Measurements from ENCODE around the gene SMIM35. TPM values are rescaled to one million over a fixed set of nuclear protein-coding genes. Genes with fewer than 3 reads are reported as not detected.

SMIM35 gene
- total and polyA plus RNA-seq, 2 of the 13 experiments (the other 11 are each of a cell fraction or from before 2014, with no cell fraction given) = not detected

DNA sequence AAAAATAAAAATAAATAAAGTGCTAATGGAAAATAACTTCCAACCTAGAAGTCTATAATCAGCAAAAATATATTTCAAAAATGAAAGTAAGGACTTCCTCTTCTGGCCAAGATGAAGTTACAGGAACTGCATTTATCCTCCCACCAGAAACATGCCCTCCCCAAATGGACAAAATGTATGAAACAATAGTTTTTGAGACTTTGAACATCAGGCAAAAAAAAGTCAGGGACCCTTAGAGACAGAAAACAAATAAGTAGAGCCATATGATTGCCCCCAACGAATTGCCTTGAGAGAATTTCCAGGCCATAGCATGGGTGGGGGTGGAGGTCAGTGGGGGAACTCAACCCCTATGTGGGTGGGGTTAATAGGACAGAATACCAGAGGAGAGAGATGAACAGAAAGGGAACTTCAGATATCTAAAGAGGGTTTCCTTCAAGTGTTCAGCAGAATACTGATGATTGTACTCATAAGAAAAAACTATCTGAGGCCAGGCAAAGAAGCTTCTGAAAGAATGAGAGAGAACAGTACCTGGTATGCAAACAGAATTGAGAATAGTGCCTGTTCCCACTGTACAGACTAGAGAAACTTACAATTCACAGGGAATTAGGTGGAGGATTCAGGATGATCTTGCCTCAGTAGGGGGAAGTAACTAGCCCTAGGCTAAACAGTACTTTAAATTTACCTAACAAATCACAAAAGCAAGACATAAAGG is 127.2 kb downstream of the SMIM35 start:
- CTCF ChIA-PET (ENCODE audit: low intra/inter-chr PET ratio, low total read pairs) = no interaction called here
- POLR2A ChIA-PET = no interaction called here

More for the DNA sequence above, 127.2 kb downstream of the SMIM35 start:
- Histone ChIP-seq H3K4me1 (ENCODE audit: insufficient read depth, low read length) (0 out of 2 replicates have a peak, but pooled peaks cover 3% of the 10 kb centered on the region), H3K4me3 (replicated peaks in 1 of 3; ENCODE audit: insufficient read depth in 1 of 3, low read depth in 2 of 3, low read length in 3 of 3) (no peak overlapping the region), H3K9me3 (ENCODE audit: low read length) (no peaks in the 10 kb centered on the region), H3K9ac (ENCODE audit: insufficient read depth, low read depth, low read length) (no peak overlapping the region), H3K36me3 (replicated peaks in 1 of 2; ENCODE audit: control insufficient read depth in 1 of 2, insufficient read depth in 2 of 2, low read length in 2 of 2) (no peaks in the 10 kb centered on the region), H3K79me2 (ENCODE audit: insufficient read depth, low read length) (no peaks in the 10 kb centered on the region), H2AFZ (ENCODE audit: low read length) (no peak overlapping the region), H3K4me2 (ENCODE audit: low read depth, low read length) (no peak overlapping the region), H3K27ac (ENCODE audit: extremely low read length, insufficient read depth, low read length) (no peak overlapping the region), H4K20me1 (ENCODE audit: insufficient read depth, low read length) (no peaks in the 10 kb centered on the region), H3K27me3 (ENCODE audit: control insufficient read depth in 1 of 2, insufficient read depth in 2 of 2, low read length in 2 of 2) (no peaks in the 10 kb centered on the region)
- BruUV-seq (replicated peaks) = no TSS peak
- 0% methylated on average over 1 of the region's 1 CpG for WGBS (ENCODE audit: low lambda C conversion rate)
- DNase-seq (ENCODE audit: low spot score) (no peak), ATAC-seq (no peak), FAIRE-seq (no peak)
- in situ Hi-C loops (cut with HindIII; ENCODE audit: extremely low pct_ligation_motif_present, low pct_unique_long_range_greater_than_20kb) (no loop called here), intact Hi-C loops (cut with micrococcal nuclease; ENCODE audit: unreplicated experiment) (no loop called here)
- TF ChIP-seq PHF5A (CRISPR knock-in tag; IDR thresholded peaks at IDR 0.05; ENCODE audit: low read depth, unreplicated experiment) = no peak
- TF ChIP-seq NR2C2 (CRISPR knock-in tag; IDR thresholded peaks at IDR 0.05; ENCODE audit: borderline replicate concordance) = no peak
- TF ChIP-seq ZNF12 (CRISPR knock-in tag; IDR thresholded peaks at IDR 0.05) = no peak
- TF ChIP-seq, protein P1, sequence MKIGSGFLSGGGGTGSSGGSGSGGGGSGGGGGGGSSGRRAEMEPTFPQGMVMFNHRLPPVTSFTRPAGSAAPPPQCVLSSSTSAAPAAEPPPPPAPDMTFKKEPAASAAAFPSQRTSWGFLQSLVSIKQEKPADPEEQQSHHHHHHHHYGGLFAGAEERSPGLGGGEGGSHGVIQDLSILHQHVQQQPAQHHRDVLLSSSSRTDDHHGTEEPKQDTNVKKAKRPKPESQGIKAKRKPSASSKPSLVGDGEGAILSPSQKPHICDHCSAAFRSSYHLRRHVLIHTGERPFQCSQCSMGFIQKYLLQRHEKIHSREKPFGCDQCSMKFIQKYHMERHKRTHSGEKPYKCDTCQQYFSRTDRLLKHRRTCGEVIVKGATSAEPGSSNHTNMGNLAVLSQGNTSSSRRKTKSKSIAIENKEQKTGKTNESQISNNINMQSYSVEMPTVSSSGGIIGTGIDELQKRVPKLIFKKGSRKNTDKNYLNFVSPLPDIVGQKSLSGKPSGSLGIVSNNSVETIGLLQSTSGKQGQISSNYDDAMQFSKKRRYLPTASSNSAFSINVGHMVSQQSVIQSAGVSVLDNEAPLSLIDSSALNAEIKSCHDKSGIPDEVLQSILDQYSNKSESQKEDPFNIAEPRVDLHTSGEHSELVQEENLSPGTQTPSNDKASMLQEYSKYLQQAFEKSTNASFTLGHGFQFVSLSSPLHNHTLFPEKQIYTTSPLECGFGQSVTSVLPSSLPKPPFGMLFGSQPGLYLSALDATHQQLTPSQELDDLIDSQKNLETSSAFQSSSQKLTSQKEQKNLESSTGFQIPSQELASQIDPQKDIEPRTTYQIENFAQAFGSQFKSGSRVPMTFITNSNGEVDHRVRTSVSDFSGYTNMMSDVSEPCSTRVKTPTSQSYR (CRISPR knock-in tag; IDR thresholded peaks at IDR 0.05; ENCODE audit: borderline replicate concordance) = no peak
- TF ChIP-seq, protein P2, sequence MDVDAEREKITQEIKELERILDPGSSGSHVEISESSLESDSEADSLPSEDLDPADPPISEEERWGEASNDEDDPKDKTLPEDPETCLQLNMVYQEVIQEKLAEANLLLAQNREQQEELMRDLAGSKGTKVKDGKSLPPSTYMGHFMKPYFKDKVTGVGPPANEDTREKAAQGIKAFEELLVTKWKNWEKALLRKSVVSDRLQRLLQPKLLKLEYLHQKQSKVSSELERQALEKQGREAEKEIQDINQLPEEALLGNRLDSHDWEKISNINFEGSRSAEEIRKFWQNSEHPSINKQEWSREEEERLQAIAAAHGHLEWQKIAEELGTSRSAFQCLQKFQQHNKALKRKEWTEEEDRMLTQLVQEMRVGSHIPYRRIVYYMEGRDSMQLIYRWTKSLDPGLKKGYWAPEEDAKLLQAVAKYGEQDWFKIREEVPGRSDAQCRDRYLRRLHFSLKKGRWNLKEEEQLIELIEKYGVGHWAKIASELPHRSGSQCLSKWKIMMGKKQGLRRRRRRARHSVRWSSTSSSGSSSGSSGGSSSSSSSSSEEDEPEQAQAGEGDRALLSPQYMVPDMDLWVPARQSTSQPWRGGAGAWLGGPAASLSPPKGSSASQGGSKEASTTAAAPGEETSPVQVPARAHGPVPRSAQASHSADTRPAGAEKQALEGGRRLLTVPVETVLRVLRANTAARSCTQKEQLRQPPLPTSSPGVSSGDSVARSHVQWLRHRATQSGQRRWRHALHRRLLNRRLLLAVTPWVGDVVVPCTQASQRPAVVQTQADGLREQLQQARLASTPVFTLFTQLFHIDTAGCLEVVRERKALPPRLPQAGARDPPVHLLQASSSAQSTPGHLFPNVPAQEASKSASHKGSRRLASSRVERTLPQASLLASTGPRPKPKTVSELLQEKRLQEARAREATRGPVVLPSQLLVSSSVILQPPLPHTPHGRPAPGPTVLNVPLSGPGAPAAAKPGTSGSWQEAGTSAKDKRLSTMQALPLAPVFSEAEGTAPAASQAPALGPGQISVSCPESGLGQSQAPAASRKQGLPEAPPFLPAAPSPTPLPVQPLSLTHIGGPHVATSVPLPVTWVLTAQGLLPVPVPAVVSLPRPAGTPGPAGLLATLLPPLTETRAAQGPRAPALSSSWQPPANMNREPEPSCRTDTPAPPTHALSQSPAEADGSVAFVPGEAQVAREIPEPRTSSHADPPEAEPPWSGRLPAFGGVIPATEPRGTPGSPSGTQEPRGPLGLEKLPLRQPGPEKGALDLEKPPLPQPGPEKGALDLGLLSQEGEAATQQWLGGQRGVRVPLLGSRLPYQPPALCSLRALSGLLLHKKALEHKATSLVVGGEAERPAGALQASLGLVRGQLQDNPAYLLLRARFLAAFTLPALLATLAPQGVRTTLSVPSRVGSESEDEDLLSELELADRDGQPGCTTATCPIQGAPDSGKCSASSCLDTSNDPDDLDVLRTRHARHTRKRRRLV (CRISPR knock-in tag; IDR thresholded peaks at IDR 0.05) = no peak
- no peak for TF ChIP-seq HOXA3 (CRISPR knock-in tag; IDR thresholded peaks at IDR 0.05)
- TF ChIP-seq ZNF781 (CRISPR knock-in tag; IDR thresholded peaks at IDR 0.05; ENCODE audit: borderline replicate concordance, not compliant biosample characterization) = no peak
- no peak for TF ChIP-seq AGO2 (optimal IDR thresholded peaks at IDR 0.05; ENCODE audit: low read depth, low read length)
- no peak for TF ChIP-seq NCOA2 (CRISPR knock-in tag; IDR thresholded peaks at IDR 0.05)
- TF ChIP-seq MAF1 (CRISPR knock-in tag; IDR thresholded peaks at IDR 0.05; ENCODE audit: borderline replicate concordance) = no peak
- no peak for TF ChIP-seq ZNF792 (CRISPR knock-in tag; IDR thresholded peaks at IDR 0.05)
- TF ChIP-seq, protein P3, sequence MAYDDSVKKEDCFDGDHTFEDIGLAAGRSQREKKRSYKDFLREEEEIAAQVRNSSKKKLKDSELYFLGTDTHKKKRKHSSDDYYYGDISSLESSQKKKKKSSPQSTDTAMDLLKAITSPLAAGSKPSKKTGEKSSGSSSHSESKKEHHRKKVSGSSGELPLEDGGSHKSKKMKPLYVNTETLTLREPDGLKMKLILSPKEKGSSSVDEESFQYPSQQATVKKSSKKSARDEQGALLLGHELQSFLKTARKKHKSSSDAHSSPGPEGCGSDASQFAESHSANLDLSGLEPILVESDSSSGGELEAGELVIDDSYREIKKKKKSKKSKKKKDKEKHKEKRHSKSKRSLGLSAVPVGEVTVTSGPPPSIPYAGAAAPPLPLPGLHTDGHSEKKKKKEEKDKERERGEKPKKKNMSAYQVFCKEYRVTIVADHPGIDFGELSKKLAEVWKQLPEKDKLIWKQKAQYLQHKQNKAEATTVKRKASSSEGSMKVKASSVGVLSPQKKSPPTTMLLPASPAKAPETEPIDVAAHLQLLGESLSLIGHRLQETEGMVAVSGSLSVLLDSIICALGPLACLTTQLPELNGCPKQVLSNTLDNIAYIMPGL (CRISPR knock-in tag; IDR thresholded peaks at IDR 0.05; ENCODE audit: borderline replicate concordance in 1 of 2, low read depth in 1 of 2) = no peak
- no peak for TF ChIP-seq GZF1 (CRISPR knock-in tag; IDR thresholded peaks at IDR 0.05)
